Middle frontal gyrus (tissue), 1 donor: ENCODE data around the gene EVL.
A peak's percentile ranks its signal among the peaks of the same experiment; 100 is the strongest.
"Not testable (repeated sequence)": the region's sequence is repeated elsewhere in the genome, so short reads cannot be mapped to it uniquely, and the experiment has no call there.

Source experiments
- DNase-seq: peaks from one replicate; pipeline ENCODE4 v3.0.0-alpha.2; 2015; ENCODE audit warnings: low spot score; ENCODE audit errors: extremely low spot score

The EVL gene

DNA sequence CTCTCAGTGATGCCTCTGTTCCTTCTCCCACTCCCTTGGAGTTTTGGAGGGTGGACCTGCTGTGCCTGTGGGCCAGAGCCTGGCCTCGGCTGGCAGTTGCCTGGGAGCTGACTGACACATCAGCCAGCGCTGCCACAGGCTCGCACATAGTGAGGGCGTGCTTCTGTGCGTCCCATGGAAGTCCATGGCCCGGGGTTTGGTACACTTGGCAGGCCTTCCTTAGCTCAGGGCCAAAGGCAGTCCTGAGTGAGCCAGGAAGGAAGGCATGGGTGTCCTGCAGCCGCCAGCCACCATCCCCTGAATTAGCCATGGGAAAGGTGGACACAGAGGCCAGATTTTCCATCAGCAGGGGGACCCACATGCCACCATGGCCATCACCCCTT is 95.3 kb downstream of the EVL start:
- no peak for DNase-seq

GRCh38 chr14:100165376-100165775 is 100.2 kb downstream of the EVL start:
- DNase-seq = no peak

DNA sequence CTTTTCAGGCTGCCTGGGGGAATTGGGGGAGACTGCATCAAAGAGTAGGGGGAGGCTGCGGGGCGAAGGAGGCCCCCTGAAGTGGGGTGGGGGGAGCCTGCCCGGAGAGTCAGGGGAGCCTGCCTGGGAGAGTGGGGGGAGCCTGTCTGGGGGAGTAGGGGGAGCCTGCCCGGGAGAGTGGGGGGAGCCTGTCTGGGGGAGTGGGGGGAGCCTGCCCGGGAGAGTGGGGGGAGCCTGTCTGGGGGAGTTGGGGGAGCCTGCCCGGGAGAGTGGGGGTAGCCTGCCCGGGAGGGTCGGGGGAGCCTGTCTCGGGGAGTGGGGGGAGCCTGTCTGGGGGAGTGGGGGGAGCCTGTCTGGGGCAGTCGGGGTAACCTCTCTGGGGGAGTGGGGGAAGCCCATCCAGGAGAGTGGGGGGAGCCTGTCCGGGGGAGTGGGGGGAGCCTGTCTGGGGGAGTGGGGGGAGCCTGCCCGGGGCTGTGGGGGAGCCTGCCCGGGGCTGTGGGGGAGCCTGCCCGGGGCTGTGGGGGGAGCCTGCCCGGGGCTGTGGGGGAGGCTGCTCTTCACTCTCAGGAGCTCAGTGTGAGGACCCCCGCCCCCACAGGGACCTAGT is 100.7 kb downstream of the EVL start:
- no peak for DNase-seq

- DNase-seq = no peak
Observed at GRCh38 chr14:100168506-100168905, 103.3 kb downstream of the EVL start.

DNA sequence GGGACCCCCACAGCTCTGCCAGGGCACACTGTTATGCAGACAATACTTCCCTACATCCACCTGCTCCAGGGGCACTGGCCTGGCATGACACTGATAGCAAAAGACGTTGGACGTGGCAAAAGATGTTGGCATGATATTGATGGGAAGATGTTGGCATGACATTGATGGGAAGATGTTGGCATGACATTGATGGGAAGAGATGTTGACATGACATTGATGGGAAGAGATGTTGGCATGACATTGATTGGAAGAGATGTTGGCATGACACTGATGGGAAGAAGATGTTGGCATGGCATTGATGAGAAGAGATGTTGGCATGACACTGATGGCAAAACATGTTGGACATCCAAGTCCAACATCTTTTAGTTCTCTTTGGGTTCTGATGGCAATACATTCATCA is 105.7 kb downstream of the EVL start:
- no peak for DNase-seq

DNA sequence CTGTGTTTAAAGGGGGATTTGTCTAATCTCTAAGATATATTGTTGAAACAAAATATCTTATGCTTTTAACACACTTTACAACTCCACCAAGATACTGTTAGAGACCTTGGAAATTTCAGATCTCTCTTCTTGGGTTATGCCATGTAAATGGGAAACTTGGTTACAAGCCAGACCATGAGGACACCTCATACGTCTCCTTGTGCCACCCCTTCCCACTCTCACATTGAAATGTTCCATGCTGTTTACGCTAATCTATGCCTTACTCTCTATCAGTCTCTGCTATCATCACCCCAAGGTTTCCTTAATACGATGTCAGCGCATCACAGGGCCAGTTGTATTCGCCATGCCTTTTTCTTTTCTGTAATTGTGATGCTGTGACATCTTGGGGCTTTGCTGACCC is 107.6 kb downstream of the EVL start:
- no peak for DNase-seq

GRCh38 chr14:100173353-100173752 is 108.1 kb downstream of the EVL start:
- no peak for DNase-seq

DNA sequence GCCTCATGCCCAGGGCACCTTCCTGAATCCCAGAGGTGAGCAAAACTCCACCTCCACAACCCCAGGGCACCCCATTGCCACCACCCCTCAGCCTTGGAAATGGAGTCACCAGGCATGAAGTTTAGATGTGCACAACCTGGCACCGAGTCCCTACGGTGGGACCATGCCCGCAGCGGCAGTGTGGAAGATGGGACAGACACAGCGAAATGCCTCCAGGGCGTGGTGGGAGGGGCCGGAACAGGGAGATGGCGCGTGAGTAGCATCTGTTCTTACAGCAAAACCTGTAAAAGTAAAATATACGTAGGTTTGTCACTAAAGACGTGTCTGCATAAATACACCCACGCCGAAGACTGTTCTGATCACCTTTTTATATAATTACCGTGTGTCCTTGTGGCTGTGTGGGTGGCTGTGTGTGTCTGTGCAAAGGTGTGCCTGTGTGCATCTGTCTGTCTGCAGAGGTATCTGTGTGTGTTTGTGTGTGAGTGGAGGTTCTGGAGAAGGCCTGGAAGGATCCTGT is 111.6 kb downstream of the EVL start:
- DNase-seq = no peak

DNA sequence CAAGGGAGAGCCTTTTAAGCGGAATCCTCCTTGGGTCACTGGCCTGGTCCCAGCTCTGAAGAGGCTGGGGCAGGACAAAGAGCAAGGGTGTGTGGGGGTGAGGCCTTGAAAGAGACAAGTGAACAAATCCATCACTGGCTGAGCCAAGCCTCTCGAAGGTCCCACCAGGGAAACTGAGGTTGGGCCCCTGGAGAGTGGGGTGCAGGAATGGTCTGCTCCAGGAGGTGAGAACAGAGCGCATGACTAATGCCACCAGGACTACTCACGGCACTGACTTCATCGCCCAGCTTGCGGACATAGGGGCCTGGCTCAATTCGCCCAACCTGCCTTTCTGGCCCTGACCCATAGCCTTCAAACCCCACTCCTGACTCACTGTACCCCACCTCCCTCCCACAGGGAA is 113.5 kb downstream of the EVL start:
- DNase-seq = no peak

DNA sequence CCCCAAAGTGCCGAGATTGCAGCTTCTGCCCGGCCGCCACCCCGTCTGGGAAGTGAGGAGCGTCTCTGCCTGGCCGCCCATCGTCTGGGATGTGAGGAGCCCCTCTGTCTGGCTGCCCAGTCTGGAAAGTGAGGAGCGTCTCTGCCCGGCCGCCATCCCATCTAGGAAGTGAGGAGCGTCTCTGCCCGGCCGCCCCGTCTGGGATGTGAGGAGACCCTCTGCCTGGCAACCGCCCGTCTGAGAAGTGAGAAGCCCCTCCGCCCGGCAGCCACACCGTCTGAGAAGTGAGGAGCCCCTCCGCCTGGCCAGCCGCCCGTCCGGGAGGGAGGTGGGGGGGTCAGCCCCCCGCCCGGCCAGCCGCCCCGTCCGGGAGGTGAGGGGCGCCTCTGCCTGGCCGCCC is 115.4 kb downstream of the EVL start:
- not testable (repeated sequence) for DNase-seq

DNA sequence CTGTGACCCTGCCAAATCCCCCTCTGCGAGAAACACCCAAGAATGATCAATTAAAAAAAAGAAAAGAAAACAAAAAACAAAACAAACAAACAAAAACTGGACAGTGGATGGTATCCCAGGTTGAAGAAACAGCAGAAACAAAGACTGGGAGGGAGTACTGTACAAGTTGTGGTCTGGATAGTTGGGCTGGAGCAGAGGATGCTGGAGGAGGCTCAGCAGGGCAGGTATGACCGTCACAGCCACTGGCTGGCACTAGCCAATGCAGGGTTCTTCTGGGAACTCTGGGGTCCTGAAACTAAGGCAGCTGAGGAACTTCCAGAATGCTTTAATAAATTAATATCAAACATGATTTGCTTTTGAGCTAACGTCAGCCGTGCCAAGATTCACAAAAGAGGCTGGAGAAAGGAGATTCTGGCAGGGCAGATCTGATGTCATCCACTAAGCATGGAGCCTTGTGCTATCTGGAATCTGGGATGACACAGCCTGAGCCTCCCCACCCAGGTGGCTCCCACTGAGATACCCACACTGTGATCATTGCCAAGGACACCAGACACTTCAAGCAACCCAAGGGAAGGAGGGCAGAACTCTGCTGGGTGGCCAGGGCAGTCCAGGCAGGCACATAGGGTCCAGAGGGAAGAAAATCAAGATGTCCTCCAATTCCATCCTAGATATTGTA is 116.8 kb downstream of the EVL start:
- not testable (repeated sequence) for DNase-seq

DNA sequence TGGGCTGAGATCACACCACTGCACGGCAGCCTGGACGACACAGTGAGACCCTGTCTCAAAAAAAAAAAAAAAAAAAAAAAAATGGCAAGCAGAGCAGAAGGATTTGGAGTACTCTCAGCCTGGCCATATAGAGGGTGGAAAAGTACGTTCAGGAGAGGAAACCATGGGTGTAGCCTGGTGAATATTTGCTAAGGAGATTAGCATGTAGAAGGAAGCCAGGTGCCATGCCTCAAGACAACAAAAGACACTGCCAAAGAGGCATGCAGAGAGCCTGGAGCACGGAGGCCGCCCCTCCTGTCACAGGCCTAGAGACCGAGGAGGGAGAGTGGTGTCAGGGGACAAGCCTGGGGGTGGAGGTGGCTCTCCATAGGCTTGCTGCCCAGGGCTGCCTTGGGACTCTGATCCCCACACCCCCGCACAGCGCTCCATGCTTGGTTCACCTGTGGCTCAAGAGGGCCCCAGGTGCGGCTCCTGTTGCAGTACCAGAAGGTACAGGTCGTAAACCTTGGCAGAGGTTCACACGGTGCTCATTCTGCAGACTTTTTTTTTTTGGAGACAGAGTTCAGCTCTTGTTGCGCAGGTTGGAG is 122.1 kb downstream of the EVL start:
- no peak for DNase-seq

GRCh38 chr14:100188392-100189030 is 123.3 kb downstream of the EVL start:
- no peak for DNase-seq

DNA sequence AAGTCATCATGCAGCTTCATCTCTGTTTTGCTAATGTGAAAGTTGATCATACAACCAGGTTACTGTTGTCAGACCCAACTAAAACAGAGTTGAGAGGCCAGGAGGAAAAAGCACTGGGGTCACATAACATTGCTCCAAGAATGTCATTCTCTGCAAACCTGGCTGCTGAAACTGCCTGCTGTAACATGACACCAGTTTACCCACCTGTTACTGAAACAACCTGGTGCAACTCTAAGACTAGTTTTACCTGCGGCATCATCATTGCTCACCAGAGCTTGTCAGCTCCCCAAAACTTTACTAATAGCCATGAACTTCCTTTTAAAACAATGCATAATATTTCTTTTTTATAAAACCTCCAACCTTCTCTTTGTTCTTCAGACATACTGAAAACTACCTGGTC is 124.9 kb downstream of the EVL start:
- no peak for DNase-seq

- DNase-seq = no peak
Observed at GRCh38 chr14:100191584-100192249, 126.5 kb downstream of the EVL start.

GRCh38 chr14:100192250-100192671 is 127.0 kb downstream of the EVL start:
- no peak for DNase-seq

GRCh38 chr14:100192672-100193416 is 127.6 kb downstream of the EVL start:
- peak; percentile 88 for DNase-seq
